GM11168 (cell line): ENCODE data around the gene PYGM.

Source experiments
- in situ Hi-C: fragments of 300-500 bp; cut with MboI; formaldehyde crosslinking; loops from one replicate; pipeline ENCODE4 v1.12.0; 2022; ENCODE audit warnings: low sequenced_read_pairs; ENCODE audit not compliant: unreplicated experiment

PYGM gene

GRCh38 chr11:64792482-64792881 is 32.7 kb upstream of the PYGM start:
- in situ Hi-C loops: no loop called here

GRCh38 chr11:64791781-64792291 is 32.1 kb upstream of the PYGM start:
- in situ Hi-C loops: no loop called here

DNA sequence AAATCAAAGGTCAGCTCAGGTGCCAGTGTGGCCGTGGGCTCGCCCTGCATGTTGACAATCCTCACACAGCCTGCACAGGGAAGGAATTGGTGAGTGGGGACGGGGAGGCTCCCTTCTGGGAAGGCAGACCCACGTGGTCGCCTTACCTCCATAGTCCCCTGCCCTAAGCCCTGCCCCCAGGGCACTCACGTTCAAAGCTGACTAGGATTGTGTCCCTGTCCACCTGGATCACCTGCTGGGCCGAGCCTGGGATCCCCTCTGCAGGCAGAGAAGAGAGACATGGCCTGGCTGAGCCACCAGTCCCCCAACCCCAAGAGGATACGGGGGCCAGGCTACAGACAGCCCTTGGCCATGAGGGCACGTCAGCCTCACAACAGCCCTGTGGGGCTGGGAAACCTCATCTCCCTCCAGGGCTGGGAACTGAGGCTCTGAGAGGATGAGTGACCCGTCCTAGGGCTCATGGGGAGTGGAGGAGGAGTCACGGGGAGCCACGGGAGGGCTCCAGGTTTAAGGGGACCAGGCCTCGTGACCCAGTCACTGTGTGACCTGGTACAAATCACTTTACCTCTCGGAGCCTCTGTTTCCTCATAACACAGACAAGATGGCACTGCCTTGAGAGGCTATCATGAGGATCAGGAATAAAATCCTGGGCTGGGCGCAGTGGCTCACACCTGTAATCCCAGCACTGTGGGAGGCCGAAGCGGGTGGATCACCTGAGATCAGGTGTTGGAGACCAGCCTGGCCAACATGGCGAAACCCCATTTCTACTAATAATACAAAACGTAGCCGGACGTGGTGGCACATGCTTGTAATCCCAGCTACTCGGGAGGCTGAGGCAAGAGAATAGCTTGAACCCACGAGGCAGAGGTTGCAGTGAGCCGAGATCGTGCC is 30.7 kb upstream of the PYGM start:
- in situ Hi-C loops: no loop called here

GRCh38 chr11:64789331-64790204 is 29.8 kb upstream of the PYGM start:
- in situ Hi-C loops: no loop called here

- in situ Hi-C loops: no loop called here
Measured at GRCh38 chr11:64788321-64789215, 28.8 kb upstream of the PYGM start.

DNA sequence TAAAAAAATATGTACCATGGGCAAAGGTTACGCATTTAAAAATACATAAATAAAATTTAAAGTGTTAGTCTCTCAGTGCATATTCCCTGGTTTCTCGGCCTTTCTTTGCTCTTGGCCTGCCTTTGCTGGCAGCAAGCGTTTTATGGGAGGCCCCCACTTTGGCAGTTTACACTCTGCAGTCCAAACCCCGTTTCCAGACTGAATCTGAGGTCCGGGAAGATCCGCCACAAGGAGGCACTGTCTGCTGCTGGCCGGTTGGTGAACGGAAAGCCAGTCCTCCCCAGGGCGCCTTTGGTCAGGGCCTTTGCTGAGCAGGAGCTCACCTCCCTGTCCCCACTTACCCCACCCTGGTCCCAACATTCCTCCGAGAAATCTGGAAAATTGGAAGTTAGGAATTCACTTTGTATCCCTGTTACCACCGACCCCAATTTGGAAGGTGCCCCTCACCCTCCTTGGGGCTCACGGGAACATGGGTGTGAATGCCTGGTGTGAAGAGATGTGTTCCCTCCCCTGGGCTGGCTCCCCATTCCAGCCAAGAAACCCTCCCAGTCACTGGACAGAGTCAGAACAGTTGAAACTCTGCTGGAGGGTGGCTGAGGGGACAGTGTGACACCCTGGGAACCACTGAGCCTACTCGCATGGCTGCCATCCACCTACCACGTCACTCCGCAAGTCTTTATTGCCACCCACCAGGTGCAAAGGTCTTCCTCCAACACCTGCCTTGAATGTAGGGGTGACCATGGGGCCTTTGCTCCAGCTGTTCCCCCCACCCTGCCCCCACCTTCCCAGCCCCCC is 27.9 kb upstream of the PYGM start:
- in situ Hi-C loops: no loop called here

DNA sequence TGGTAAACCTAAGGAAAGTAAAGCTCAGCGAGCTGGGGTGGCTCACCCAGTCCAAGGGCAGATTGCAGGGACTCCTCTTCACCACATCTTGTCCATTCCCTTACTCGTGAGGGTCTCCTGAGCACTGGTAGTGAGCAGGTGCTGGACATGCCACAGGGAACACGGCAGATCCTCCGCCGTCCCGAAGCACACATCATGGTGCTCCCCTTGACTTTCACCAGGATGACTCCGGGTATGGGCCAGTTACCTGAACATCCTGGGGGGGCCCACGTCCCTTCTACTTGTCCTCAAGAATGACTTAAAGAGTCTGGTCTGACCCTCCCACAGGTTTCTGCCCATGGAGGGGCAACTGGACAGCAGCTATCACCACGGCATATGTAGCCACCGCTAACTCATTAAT is 26.5 kb upstream of the PYGM start:
- in situ Hi-C loops: no loop called here

GRCh38 chr11:64784813-64785581 is 25.2 kb upstream of the PYGM start:
- in situ Hi-C loops: no loop called here

GRCh38 chr11:64778473-64779298 is 18.9 kb upstream of the PYGM start, which contains the start of gene SF1:
Gene SF1, minus strand, starts transcription at chr11:64778542. Its CDS starts 150 bp downstream, at chr11:64778392.
- in situ Hi-C loops: no loop called here

DNA sequence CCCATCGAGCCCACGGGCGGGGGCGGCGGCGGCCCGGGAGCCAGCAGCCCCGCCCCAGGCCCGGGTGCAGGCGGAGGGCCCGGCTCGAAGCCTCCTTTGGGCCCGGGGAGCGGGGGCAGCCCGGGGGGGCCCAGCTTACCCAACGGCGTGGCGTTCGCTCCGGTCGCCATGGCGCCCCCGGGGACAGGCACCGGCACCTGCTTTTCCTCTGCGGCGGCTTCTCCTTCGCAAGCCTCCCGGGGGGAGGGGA is 18.4 kb upstream of the PYGM start:
- in situ Hi-C loops: no loop called here

GRCh38 chr11:64777449-64778222 is 17.9 kb upstream of the PYGM start:
- in situ Hi-C loops: no loop called here

- in situ Hi-C loops: no loop called here
Measured at GRCh38 chr11:64776875-64777274, 17.1 kb upstream of the PYGM start.

DNA sequence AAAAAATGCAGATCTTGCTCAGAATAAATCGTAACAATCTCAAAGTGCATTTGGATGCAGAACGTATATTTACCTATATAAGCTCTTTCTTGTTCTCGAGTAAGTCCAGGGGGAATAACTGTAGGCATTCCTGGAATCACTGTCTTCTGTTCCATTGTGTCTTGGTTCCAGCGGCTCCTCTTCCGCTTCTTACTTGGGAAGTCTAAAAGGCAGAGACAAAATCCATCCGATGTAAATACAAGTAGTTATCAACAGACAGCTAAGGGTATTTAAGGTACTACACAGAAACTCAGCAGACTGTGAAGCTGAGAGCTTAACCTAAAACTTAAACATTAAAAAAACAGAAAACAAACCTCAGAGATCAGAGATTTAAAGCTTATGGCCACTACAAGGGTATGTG is 16.7 kb upstream of the PYGM start:
- in situ Hi-C loops: no loop called here

GRCh38 chr11:64774144-64774543 is 14.4 kb upstream of the PYGM start:
- in situ Hi-C loops: no loop called here

DNA sequence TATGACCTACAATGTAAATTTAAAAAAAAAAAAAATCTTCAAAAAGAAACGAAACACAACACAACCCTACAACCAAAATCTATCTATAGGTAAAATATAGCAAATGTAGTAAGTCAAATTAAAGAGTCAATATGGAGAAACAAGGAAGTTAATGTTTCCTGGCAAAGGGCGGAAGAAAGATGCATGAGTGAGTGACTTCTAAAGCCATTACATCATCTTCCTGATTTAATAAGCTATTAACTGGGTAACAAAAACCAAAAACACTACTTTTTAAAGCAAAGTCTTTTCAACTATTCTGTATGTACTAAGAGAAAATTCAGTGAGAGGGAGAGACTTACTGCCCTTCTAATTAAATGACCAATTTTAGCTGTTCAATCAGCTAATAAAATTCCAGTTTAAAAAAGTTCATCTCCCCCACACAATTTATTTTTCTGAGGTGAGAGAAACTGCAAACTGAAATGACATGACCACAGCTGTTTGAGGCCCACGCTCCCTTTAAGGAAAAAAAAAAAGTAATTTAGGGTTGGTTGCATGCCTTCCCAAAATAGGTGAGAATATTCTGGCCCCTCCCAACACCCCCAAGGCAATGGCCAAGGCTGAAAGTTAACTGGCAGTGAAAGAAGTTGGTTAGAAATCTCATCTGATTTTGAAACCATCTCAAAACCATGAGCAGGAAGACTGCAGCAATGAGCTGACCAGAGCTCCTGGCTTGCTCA is 12.7 kb upstream of the PYGM start:
- in situ Hi-C loops: no loop called here

- in situ Hi-C loops: no loop called here
Measured at GRCh38 chr11:64771861-64772260, 12.1 kb upstream of the PYGM start.

- in situ Hi-C loops: no loop called here
Measured at GRCh38 chr11:64770120-64770519, 10.3 kb upstream of the PYGM start.
